HG03442 (cell line): ENCODE data around the gene TOX2.

Source experiments
- ATAC-seq: cut with Tn5 transposase; IDR thresholded peaks from one replicate; pipeline ENCODE4 v1.9.1; 2021; ENCODE audit warnings: mild to moderate bottlenecking, moderate library complexity; ENCODE audit not compliant: unreplicated experiment

The TOX2 gene

GRCh38 chr20:44117296-44118184, 202.9 kb downstream of the TOX2 start:
- no peak for ATAC-seq

GRCh38 chr20:44118185-44119033, 203.8 kb downstream of the TOX2 start:
- no peak for ATAC-seq
